Bronchial epithelial cell (primary cell): ENCODE results near the gene MVB12A. TPM values are rescaled to one million over a fixed set of nuclear protein-coding genes. Genes with fewer than 3 reads are reported as not detected.

Source experiments
- DNase-seq: peaks from one replicate; pipeline ENCODE4 v3.0.0-alpha.2; 2010; ENCODE audit warnings: low read depth
- FAIRE-seq: peaks from 2 replicates; lab custom pipeline; 2011; peaks lifted over from hg19 to GRCh38; lab: Jason Lieb, UNC
- H3K27me3 ChIP-seq: 2 replicates; pipeline ENCODE4 v1.5.1; 2011; ENCODE audit warnings: low read length; ENCODE audit not compliant: control insufficient read depth, insufficient read depth
- H3K36me3 ChIP-seq: 2 replicates; pipeline ENCODE4 v1.5.1; 2011; ENCODE audit warnings: low read length; ENCODE audit not compliant: control insufficient read depth, insufficient read depth
- H3K4me3 ChIP-seq: 2 replicates; pipeline ENCODE4 v1.5.1; 2011; ENCODE audit warnings: mild to moderate bottlenecking, low read depth, low read length, control low read depth
- CTCF ChIP-seq: IDR thresholded peaks from 2 replicates; pipeline ENCODE4 v1.5.1; 2011; ENCODE audit warnings: mild to moderate bottlenecking, moderate library complexity, low read length, control low read depth, inconsistent platforms; ENCODE audit not compliant: insufficient read depth, severe bottlenecking
- total RNA-seq: library from RNA; depleted of rRNA; stranded (reverse); fragments of >200 nt; gene quantifications from 2 replicates; pipeline ENCODE4 v1.2.1, GENCODE V29; 2014

The MVB12A gene
- total RNA-seq, 1 donor from 2014 or later, result 22.9 TPM

GRCh38 chr19:17406887-17407196 is 13.0 kb upstream of the MVB12A start:
- DNase-seq (no peak), FAIRE-seq (no peak)
- no peaks in the 10 kb centered on the region for H3K36me3 ChIP-seq
- H3K4me3 ChIP-seq, result no peak overlapping the region
- H3K27me3 ChIP-seq, result no peaks in the 10 kb centered on the region
- no peak for TF ChIP-seq CTCF

DNA sequence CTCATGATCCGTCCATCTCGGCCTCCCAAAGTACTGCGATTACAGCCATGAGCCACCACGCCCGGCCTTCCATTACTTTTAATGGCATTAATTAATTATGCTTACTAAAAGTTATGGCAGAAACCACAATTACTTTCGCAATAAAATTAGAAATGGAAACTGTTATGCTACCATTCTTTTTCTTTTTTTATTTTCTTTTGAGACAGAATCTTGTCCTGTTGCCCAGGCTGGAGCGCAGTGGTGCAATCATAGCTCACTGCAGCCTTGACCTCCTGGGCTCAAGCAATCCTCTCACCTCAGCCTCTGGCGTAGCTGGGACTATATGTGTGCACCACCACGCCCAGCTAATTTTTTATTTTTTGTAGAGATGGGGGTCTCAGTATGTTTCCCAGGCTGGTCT is 9.9 kb upstream of the MVB12A start:
- H3K36me3 ChIP-seq, result no peaks in the 10 kb centered on the region
- H3K4me3 ChIP-seq, result no peak overlapping the region
- no peak for TF ChIP-seq CTCF
- DNase-seq (no peak), FAIRE-seq (no peak)
- H3K27me3 ChIP-seq, result no peaks in the 10 kb centered on the region

- no peak for FAIRE-seq
- H3K4me3 ChIP-seq, result no peak overlapping the region
- H3K27me3 ChIP-seq, result no peaks in the 10 kb centered on the region
- DNase-seq, result no peak
- TF ChIP-seq CTCF, result no peak
- no peaks in the 10 kb centered on the region for H3K36me3 ChIP-seq
Measured at GRCh38 chr19:17411801-17412200, 8.0 kb upstream of the MVB12A start.

- FAIRE-seq (no peak), DNase-seq (no peak)
- Histone ChIP-seq H3K36me3 (no peaks in the 10 kb centered on the region), H3K4me3 (no peak overlapping the region), H3K27me3 (no peaks in the 10 kb centered on the region)
- TF ChIP-seq CTCF, result no peak
Measured at GRCh38 chr19:17414097-17414496, 5.8 kb upstream of the MVB12A start.

DNA sequence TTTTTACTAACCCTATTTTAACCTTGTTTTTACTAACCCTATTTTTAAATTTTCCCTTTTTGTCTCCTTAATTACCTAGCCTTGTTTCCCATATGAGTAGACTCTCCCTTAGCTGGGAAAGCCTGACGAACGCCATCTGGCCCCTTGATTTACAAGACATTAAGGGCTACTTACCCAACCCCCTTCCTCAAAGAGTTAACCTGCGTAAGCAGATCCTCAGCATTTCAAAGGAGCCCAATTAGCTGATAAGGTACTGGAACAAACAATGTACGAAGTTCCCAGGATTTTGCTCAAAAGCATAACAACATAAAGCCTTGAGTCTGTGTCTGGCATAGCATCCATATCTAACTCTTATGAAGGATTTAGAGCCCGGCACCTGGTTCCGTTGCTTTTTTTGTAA is 4.7 kb upstream of the MVB12A start:
- FAIRE-seq, result no peak
- TF ChIP-seq CTCF, result no peak
- no peaks in the 10 kb centered on the region for H3K27me3 ChIP-seq
- DNase-seq, result no peak
- no peaks in the 10 kb centered on the region for H3K36me3 ChIP-seq
- no peak overlapping the region for H3K4me3 ChIP-seq

DNA sequence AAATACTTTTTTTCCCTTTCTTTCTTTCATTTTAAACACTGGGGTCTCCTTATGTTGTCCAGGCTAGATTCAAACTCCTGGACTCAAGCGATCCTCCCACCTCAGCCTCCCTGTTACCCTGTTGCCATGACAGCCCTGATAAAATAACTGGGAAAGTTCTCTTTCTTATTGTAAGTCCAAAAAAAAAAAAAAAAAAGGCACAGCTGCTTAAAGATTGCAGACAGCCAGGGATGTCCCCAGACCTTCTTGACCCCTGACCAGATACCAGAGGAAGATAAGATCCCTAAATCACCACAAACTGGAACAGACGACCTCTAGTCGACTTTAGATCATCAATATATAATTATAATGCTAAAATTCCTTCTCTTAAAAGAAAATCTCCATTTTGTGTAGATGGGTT is 1.1 kb upstream of the MVB12A start:
- H3K27me3 ChIP-seq, result no peaks in the 10 kb centered on the region
- H3K4me3 ChIP-seq, result no peak overlapping the region
- DNase-seq, result no peak
- H3K36me3 ChIP-seq, result peaks cover 2% of the 10 kb centered on the region
- TF ChIP-seq CTCF, result no peak
- FAIRE-seq, result no peak
